ENCODE measurements around the gene DBF4B.

GRCh38 chr17:44786551-44787081 is 78.2 kb downstream of the DBF4B start:
- TF ChIP-seq POLR2AphosphoS5 (IDR thresholded peaks at IDR 0.05) = peak in 2 of 4 donors; percentile 39 to 51
- TF ChIP-seq CTCF (IDR thresholded peaks at IDR 0.05) = no peak
- no peak for TF ChIP-seq POLR2A (IDR thresholded peaks at IDR 0.05)

Measured in sigmoid colon (tissue), 4 donors.